Smooth muscle cell (in vitro differentiated cells): ENCODE data around the gene PDXP. TPM values are rescaled to one million over a fixed set of nuclear protein-coding genes. Genes with fewer than 3 reads are reported as not detected.
A peak's percentile ranks its signal among the peaks of the same experiment; 100 is the strongest.

Experiments used
- DNase-seq: peaks from one replicate; lab custom pipeline; 2025; ENCODE audit not compliant: unreplicated experiment; lab: John Stamatoyannopoulos, UW
- H2AFZ ChIP-seq: fragments of 200-600 bp; sonication (generic); 2 replicates; pipeline ENCODE4 v1.6.0; 2016; ENCODE audit warnings: antibody characterized with exemption, low read depth, mild to moderate bottlenecking
- H3F3A ChIP-seq: fragments of 200-600 bp; sonication (generic); 2 replicates; pipeline ENCODE4 v1.6.0; 2017; ENCODE audit warnings: antibody characterized with exemption, low read depth
- H3K27ac ChIP-seq: fragments of 200-600 bp; sonication (generic); 2 replicates; pipeline ENCODE4 v1.5.1; 2016; ENCODE audit warnings: low read depth, mild to moderate bottlenecking
- H3K27me3 ChIP-seq: fragments of 200-600 bp; sonication (generic); 2 replicates; pipeline ENCODE4 v1.6.1; 2016; ENCODE audit warnings: low read depth, mild to moderate bottlenecking
- H3K36me3 ChIP-seq: fragments of 200-600 bp; sonication (generic); 2 replicates; pipeline ENCODE4 v1.5.1; 2016; ENCODE audit warnings: low read depth
- H3K4me1 ChIP-seq: fragments of 200-600 bp; sonication (generic); 2 replicates; pipeline ENCODE4 v1.5.1; 2016; ENCODE audit warnings: low read depth
- H3K4me2 ChIP-seq: fragments of 200-600 bp; sonication (generic); 2 replicates; pipeline ENCODE4 v1.6.0; 2016; ENCODE audit warnings: mild to moderate bottlenecking
- H3K4me3 ChIP-seq: fragments of 200-600 bp; sonication (generic); 2 replicates; pipeline ENCODE4 v1.5.1; 2016; ENCODE audit warnings: mild to moderate bottlenecking
- H3K79me2 ChIP-seq: fragments of 200-600 bp; sonication (generic); 2 replicates; pipeline ENCODE4 v1.6.0; 2016; ENCODE audit warnings: low read depth, mild to moderate bottlenecking
- H3K9ac ChIP-seq: fragments of 200-600 bp; sonication (generic); 2 replicates; pipeline ENCODE4 v1.6.0; 2016; ENCODE audit warnings: low read depth
- H3K9me3 ChIP-seq: fragments of 200-600 bp; sonication (generic); replicated peaks from 2 replicates; pipeline ENCODE4 v1.5.1; 2016; ENCODE audit warnings: low read depth
- H4K20me1 ChIP-seq: fragments of 200-600 bp; sonication (generic); 2 replicates; pipeline ENCODE4 v1.6.0; 2016; ENCODE audit warnings: low read depth
- CTCF ChIP-seq: fragments of 200-600 bp; sonication (generic); IDR thresholded peaks from 2 replicates; pipeline ENCODE4 v1.5.1; 2017; ENCODE audit warnings: borderline replicate concordance, mild to moderate bottlenecking, antibody characterized with exemption; ENCODE audit not compliant: insufficient read depth, poor library complexity, severe bottlenecking
- WGBS: methylation state at CpG from one replicate; pipeline ENCODE4 v1.1.7; 2016; ENCODE audit warnings: low lambda C conversion rate; 5-methylcytosine and 5-hydroxymethylcytosine counted together
- polyA plus RNA-seq: library from polyadenylated mRNA; unstranded; fragments of >200 nt; fragmentation: Nextera tagmentation; extraction: Ambion mirVana; gene quantifications from 2 replicates; pipeline ENCODE4 v1.2.1, GENCODE V29; 2016
- total RNA-seq: library from RNA; depleted of rRNA; stranded (reverse); fragments of >200 nt; gene quantifications from 2 replicates; pipeline ENCODE4 v1.2.3, GENCODE V29; 2014

The PDXP gene
- total and polyA plus RNA-seq, 2 experiments from 2014 or later = 16.5 to 20.7 TPM

- no peak overlapping the region for H3K9ac ChIP-seq
- TF ChIP-seq CTCF = no peak
- no peak overlapping the region for H3K4me3 ChIP-seq
- peaks cover 18% of the 10 kb centered on the region for H3K79me2 ChIP-seq
- peak overlapping the region; percentile 26 for H3K27ac ChIP-seq
- H3K27me3 ChIP-seq = no peaks in the 10 kb centered on the region
- peaks cover 43% of the 10 kb centered on the region for H4K20me1 ChIP-seq
- 70% methylated on average over 2 of the region's 2 CpGs for WGBS
- peaks cover 6% of the 10 kb centered on the region for H3K4me1 ChIP-seq
- DNase-seq = no peak
- H3K4me2 ChIP-seq = no peak overlapping the region
- no peaks in the 10 kb centered on the region for H3K9me3 ChIP-seq
- no peak overlapping the region for H2AFZ ChIP-seq
- H3K36me3 ChIP-seq = no peaks in the 10 kb centered on the region
- peaks cover 45% of the 10 kb centered on the region for H3F3A ChIP-seq
Measured at GRCh38 chr22:37681001-37681424, 22.5 kb downstream of the PDXP start.

- peaks cover 6% of the 10 kb centered on the region for H3K4me1 ChIP-seq
- H3K9ac ChIP-seq = no peak overlapping the region
- no peak overlapping the region for H2AFZ ChIP-seq
- H3K9me3 ChIP-seq = no peaks in the 10 kb centered on the region
- H4K20me1 ChIP-seq = peaks cover 43% of the 10 kb centered on the region
- H3K27ac ChIP-seq = no peak overlapping the region
- no peak overlapping the region for H3K4me3 ChIP-seq
- no peaks in the 10 kb centered on the region for H3K36me3 ChIP-seq
- peaks cover 39% of the 10 kb centered on the region for H3F3A ChIP-seq
- peak; percentile 77 for TF ChIP-seq CTCF
- no peak overlapping the region for H3K4me2 ChIP-seq
- WGBS = 26% methylated on average over 6 of the region's 6 CpGs
- peaks cover 14% of the 10 kb centered on the region for H3K79me2 ChIP-seq
- H3K27me3 ChIP-seq = no peaks in the 10 kb centered on the region
- no peak for DNase-seq
Measured at GRCh38 chr22:37681556-37682049, 23.1 kb downstream of the PDXP start.

- Histone ChIP-seq H3K79me2 (peaks cover 14% of the 10 kb centered on the region), H3K9ac (no peak overlapping the region), H3K4me1 (peaks cover 3% of the 10 kb centered on the region), H3K36me3 (no peaks in the 10 kb centered on the region), H3K4me3 (no peak overlapping the region), H3K4me2 (no peak overlapping the region), H3K27me3 (no peaks in the 10 kb centered on the region), H3K27ac (no peak overlapping the region), H3F3A (peaks cover 15% of the 10 kb centered on the region), H4K20me1 (peaks cover 14% of the 10 kb centered on the region), H3K9me3 (no peaks in the 10 kb centered on the region), H2AFZ (no peak overlapping the region)
- 88% methylated on average over 16 of the region's 16 CpGs for WGBS
- DNase-seq = no peak
- TF ChIP-seq CTCF = no peak
Measured at GRCh38 chr22:37684803-37685615, 26.5 kb downstream of the PDXP start.
